Measurements from ENCODE around the gene SAGE1.

- no peak for TF ChIP-seq EZH2 (IDR thresholded peaks at IDR 0.05; ENCODE audit: borderline replicate concordance, low read length)
- TF ChIP-seq, protein P1, sequence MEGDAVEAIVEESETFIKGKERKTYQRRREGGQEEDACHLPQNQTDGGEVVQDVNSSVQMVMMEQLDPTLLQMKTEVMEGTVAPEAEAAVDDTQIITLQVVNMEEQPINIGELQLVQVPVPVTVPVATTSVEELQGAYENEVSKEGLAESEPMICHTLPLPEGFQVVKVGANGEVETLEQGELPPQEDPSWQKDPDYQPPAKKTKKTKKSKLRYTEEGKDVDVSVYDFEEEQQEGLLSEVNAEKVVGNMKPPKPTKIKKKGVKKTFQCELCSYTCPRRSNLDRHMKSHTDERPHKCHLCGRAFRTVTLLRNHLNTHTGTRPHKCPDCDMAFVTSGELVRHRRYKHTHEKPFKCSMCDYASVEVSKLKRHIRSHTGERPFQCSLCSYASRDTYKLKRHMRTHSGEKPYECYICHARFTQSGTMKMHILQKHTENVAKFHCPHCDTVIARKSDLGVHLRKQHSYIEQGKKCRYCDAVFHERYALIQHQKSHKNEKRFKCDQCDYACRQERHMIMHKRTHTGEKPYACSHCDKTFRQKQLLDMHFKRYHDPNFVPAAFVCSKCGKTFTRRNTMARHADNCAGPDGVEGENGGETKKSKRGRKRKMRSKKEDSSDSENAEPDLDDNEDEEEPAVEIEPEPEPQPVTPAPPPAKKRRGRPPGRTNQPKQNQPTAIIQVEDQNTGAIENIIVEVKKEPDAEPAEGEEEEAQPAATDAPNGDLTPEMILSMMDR (conservative IDR thresholded peaks at IDR 0.05 in 1 of 2, IDR thresholded peaks at IDR 0.05 in 1 of 2; ENCODE audit: extremely low read depth in 1 of 2, insufficient read depth in 1 of 2, low read depth in 1 of 2, low read length in 2 of 2), result no peak
Measured at GRCh38 chrX:135892781-135893180, 735 bp upstream of the SAGE1 start.

Measured in mammary epithelial cell (primary cell).